GM19099 (cell line): Measurements from ENCODE around the gene SCUBE1.

Source experiments
- POLR2A ChIP-seq: IDR thresholded peaks from 3 replicates; pipeline ENCODE4 v1.6.1; 2011; ENCODE audit warnings: low read depth; ENCODE audit not compliant: insufficient read length; ENCODE audit errors: extremely low read depth

Gene SCUBE1

DNA sequence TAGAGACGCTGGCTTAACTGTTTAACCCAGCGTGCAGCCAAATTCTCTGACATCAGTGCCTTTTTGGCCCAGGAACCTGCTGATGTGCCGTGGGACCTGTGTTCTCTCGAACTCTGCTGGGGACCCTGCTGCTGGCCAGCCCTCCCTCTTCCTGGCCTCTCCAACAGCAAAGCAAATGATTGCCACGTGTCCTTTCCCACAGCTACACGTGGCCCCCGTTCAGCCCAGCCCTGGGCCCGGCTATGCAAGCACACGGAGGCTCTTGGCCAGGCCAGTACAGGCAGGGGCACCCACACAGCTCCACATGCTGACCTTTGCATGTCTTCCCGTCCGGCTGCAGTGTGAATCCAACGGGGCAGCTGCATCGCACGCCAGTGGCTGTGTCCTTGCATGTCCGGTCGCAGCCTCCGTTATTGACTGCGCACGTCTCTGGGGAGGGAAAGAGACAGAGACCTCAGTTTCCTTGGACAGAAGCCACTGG lies 104.6 kb downstream of the SCUBE1 start:
- TF ChIP-seq POLR2A, result no peak

DNA sequence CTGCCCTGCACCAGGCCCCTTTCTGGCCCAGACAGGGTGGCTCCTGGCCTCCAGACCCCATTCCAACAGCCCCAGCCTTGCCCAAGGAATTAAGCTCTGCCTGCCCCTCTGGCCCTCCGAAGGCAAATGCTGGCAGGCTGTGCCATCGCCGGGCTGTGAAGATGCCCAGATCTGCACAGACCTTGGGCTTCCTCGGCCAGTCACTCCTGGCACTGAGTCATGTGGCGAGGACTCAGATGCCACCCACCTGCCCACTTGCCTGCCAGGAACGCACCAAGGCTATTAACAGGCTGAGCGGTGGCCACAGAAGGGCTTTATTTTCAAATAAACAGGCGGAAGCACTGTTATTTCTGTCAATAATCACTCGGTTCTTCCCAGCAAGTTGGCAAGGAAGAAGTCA lies 105.9 kb downstream of the SCUBE1 start:
- TF ChIP-seq POLR2A, result no peak

DNA sequence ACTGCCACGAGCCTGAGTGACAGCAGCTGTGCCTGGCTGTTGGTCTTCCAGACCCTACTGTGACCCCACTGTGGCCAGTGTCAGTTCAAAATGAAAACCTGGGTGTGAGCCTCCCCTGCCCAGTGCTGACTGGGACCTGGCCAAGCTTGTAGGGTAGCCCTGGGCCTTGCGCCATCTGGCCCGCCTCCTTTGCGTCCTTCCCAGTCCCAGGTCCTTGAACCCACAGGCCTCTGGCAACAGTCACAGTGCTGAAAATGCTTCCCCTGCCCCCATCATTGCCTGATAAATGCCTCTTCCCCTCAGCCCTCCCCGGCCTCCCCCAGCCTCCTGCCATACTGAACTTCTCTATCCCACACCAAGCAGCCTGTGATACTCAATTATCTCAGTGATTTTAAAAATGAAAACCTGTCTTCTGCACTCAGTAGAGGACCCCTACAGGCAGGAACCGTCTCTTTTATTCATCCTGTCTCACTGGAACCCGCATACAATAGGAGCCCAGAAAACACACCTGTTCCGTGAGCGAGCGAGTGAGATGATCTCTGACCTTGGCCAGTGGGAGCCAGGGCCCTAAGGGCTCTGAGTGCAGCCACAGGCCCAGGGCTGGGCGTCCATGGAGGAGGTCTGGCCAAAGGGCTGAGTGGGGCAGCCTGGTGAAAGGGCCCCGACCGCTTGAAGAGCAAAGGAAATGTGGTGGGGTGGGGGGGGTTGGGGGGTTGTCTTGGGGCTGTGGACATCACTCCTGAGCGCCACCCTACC lies 106.6 kb downstream of the SCUBE1 start:
- no peak for TF ChIP-seq POLR2A

DNA sequence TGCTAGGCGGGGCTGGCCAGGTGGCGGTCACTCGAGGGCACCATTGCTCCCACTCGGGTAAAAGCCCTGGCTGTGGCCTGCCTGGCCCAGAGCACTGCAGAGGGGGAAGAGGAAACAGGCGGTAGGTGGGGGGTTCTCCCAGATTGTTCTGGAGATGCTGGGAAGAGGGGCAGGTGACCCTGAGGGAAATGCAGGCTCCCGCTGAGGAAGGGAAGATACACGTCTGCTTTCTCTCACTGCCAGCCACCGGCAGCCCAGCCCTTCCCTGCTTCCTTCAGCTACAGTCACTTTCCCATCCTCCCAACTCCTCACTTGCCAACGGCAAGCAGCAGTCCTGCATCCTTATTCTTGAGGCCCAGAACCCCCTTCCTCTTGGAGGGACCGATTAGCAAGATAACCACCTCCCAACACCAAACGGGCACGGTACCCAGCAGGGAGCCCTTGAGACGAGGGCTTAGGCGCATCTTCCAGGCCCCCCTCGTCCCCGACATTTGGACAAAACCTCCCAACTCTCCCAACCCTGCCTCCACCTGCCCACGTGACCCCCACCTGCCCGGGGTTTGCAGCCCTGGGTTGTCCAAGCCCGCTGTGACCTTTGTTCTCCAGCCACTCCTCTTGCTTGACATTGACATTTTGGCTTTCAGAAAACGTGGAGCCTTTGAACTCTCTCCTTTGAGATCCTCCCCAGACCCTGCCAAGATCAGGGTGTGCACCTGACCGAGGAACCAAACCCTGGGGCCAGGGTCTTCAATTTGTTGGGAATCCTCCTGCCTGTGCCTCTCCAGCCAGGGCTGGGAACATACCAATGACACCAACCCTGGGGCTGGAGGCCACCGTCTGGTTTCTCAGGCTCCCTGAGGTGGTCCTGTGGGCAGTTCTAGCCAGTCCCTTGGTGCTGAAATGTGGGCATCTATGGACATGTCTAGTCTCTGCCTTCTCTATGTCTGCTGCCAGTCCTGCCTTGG lies 107.4 kb downstream of the SCUBE1 start:
- TF ChIP-seq POLR2A, result no peak

DNA sequence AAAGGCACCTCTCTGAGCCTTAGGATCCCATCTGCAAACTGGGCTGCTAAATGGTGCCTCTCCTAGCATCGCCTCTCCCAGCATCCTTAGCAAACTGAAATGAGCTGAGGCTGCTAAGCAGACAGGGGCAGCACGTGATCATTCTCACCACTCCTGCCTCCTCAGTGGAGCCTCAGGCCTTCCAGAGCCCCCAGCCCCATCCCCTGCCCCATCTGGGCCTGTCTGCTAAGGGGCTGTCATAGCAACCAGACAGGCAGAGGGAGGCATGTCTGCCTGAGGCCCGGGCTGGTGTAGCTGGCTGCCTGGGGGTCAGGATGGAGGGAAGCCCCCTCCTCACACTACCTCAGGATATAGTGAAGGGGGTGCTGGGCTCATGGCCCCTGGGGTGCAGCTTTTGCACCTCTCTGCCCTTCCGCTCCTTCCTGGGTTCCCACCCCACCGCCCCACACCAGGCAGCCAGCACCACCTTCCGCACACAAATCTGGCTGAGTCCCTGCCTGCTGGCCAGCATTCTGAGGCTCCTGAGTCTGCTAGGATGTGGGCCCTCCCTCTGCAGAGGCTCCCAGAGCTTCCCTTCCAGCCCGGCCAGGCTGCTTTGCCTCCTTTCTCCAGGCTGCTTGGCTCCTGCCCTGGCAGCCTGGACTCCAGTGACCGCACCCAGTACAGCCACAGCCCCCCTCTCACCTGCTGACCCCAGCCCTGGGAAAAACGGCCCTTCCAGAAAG lies 108.7 kb downstream of the SCUBE1 start:
- TF ChIP-seq POLR2A, result no peak

DNA sequence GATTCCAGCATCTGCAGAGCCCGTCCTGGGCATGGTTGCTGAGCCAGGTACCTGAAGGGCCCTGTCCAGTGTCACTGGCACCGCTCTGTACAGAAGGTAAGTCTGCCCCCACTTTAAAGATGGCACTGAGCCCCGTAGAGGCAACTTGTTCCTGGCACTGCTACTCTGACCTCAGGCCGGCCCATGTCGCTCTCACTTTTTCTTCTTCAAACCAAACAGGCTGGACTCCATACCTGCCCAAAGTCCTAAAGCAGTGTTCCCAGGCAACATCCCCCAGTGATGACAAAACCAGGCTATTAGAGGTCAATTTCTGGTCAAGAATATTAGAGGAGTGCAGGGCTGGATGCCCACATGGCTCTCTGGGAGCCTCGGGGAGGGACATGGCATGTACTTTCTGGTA lies 109.6 kb downstream of the SCUBE1 start:
- TF ChIP-seq POLR2A, result no peak

DNA sequence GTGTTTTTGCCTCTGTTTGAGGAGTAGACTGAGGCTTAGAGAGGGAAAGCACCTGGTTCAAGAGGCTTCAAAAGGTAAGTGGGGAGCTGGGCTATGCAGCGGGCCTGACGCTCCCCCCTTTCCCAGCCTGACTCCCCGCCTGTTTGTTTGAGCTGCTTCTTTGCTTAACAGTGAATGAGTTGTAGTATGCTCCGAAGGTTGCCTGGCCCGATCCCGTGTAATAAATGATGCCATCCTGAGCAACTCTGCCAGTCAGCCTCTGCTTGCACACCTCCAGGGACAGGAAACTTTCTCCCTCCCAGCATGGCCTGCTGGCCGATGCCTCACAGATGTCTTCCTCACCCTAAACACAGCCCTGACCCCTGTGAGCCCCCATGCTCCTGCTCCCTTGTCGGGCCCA lies 110.7 kb downstream of the SCUBE1 start:
- TF ChIP-seq POLR2A, result no peak

DNA sequence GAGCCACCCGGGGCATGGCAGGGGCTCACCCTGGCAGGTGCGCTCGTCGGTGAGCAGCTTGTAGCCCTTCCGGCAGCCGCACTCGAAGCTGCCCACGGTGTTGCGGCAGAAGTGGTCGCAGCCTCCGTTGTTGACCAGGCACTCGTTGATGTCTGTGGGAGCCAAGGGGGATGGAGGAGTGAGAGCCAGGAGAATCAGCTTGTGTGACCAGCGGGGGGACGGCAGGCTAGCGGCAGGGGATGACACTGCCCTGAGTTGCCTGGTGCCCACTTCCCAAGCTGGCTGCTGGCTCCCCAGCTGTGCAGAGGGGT lies 111.5 kb downstream of the SCUBE1 start:
- TF ChIP-seq POLR2A, result no peak

DNA sequence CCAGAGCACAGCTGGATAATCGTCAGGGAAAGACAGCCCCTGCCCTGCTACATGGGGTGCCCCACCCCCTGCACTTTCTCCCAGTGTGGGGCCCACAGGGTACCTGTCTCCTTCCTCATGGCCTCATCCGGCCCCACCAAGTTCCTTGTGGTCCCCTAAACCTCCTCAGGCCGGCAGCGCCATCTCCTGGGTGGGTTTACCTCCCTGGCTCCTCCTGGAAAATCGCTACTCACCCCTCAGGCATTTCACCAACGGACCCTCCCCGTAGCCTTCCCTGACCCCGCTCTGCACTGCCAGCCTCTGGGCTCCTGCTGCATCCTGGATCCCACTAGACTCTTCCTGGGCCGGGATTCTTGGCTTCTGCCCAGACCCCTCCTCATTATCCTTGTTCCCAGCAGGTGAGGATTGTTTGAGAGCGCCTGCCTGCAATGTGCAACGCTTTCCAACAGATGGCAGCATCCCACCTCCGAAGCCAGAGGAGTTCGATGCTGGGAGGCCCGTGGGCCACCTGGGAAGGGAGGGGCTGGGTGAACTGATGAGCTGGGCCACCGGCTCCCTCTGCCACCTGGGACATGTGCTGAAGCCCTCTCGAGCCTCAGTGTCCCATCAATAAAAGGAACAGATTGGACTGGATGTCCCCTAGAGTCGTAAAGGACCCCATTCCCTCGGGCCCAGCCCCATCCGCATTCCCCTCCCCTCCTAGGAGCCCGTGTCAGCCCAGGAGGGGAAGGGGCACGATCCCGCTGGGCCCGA lies 112.0 kb downstream of the SCUBE1 start:
- no peak for TF ChIP-seq POLR2A

DNA sequence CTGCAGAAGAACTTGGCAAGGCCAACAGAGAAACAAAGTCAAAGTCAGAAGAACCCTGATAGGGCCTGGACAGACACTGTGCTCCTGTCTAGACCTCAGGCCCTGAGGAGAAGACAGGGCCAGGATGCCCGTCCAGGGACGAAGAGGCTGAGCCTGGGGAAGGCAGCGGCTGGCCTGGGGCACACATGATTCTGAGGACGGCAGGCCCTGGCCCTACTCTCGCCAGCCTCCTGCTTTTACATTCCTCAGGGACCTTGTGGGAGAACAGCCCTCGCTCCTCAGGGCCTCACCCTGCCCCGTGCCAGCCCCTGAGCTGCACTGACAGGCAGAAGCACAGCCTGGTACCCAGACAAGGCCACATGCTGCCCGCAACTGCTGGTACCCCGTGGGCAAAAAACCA lies 112.6 kb downstream of the SCUBE1 start:
- no peak for TF ChIP-seq POLR2A

DNA sequence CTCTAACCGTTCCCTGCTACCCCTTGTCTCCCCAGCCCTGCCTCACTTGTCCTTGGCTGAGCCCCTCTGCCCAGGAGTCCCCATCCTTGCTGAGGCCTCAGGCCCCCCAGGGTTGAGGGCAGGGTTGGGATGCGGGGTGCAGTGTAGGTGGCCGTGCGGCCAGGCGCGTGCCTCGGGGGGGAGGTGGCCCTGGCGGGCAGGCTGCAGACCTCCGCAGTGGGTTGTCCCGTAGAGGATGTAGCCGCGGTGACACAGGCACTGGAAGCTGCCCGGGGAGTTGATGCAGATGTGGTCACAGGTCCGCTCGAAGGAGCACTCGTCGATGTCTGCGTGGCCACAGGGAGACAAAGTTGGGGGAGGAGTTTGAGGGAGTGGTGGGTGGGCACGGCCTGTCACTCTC lies 114.3 kb downstream of the SCUBE1 start:
- no peak for TF ChIP-seq POLR2A

DNA sequence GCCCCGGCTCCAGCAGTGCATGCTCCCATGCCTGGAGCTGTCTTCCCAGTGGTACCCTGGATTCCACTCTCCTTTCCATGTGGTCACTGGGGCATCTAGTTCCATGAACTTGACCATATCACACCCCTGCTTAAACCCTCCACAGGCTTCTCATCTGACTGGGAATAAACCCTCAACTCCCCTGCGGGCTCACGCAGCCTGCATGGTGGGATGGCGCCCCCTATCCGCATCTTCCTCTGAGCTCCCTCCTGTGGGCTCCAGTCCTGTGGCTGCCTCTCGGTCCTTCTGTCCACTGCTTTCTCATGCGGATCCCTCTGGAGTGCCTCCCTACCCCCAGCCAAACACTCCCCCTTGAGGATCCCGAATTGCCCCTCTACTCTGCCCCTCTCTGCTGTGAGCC lies 114.8 kb downstream of the SCUBE1 start:
- no peak for TF ChIP-seq POLR2A

DNA sequence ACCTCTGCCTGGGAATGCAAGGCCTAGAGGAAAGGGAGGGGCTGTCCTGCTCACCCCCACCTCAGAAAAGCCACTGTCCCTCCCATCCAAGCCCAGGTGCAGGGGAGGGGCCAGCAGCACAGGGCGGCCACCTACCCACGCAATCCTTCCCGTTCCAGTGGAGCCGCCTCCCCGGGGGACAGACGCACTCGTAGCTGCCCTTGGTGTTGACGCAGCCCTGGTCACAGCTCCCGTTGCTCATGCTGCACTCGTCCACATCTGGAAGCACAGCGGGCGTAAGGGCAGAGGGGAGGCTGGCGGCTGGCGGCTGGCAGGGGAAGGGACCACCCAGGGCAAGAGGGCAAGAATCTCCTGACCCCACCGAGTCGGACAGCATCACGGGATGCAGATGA lies 115.9 kb downstream of the SCUBE1 start:
- no peak for TF ChIP-seq POLR2A

DNA sequence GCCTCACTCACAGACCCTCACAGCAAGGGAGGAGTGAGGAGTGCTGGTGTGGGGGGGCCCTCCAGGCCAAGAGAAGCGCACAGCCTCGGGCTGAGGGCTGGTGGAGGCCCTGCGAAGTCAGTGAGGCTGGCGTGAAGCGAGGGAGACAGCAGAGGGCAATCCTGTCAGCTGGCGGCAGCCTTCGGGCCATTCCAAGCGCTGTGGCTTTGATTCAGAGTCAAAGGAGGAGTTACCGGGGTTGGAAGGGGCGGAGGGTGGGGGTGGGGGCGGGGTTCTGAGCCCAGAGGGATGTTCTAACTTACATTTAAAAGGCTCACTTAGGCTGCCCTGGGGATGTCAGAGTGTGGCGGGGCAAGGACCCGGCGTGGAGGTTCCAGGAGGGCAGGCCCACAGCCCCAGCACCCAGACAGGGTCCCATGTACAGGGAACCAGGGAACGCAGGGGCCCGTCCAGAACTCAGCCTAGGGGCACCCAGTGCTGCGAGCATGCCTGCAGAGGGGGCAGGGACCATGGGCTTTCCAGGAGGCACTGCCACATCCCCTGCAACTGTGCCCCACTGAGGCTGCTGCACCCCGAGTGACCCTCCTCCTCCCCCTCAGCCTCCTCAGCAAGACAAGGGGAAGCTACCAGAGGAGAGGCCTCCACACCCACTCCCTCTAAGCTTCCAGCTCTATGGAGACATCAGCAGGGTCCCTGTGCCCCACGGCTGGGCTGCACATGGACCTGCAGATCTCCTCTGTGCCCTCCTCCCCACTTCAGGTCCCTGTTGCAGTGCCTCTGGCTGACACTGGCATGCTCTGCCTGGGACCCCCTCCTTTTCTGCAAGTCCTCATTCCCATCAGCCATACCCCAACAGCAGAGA lies 116.6 kb downstream of the SCUBE1 start:
- TF ChIP-seq POLR2A, result no peak
